ENCODE data around the gene OTUD1. TPM values are rescaled to one million over a fixed set of nuclear protein-coding genes. Genes with fewer than 3 reads are reported as not detected.

OTUD1 gene
- total RNA-seq, 2 donors from 2014 or later: 6.6 to 20.7 TPM

DNA sequence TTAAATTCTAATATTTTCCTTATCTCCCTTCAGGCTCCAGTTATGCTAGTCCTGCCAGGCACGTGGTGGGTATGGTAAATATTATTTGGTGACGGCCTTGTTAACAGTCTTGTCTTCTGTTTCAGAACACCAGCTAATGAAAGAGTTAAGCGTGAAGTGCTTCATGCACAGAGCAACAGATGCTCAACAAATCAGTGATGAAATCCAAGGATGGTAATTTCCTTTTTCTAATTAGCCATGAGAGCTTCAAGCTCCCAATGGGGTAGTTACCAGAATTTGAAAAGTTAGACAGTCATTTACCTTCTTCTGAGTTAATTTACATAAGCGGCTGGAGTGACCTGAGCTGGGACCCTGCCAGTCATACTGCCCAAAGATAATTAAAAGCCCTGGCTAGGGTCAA, 1.9 kb upstream of the OTUD1 start:
- Histone ChIP-seq H3K36me3 (no peaks in the 10 kb centered on the region), H3K9ac (ENCODE audit: low read depth in 2 of 2, low read length in 2 of 2) (no peak overlapping the region), H3K4me1 (peaks cover 7% of the 10 kb centered on the region), H3K4me3 (no peak overlapping the region), H3K27ac (no peak overlapping the region), H3K27me3 (no peaks in the 10 kb centered on the region), H3K9me3 (no peaks in the 10 kb centered on the region)
- intact Hi-C loops (cut with DNase I): no loop called here
- no peak for DNase-seq
- TF ChIP-seq, protein P1, sequence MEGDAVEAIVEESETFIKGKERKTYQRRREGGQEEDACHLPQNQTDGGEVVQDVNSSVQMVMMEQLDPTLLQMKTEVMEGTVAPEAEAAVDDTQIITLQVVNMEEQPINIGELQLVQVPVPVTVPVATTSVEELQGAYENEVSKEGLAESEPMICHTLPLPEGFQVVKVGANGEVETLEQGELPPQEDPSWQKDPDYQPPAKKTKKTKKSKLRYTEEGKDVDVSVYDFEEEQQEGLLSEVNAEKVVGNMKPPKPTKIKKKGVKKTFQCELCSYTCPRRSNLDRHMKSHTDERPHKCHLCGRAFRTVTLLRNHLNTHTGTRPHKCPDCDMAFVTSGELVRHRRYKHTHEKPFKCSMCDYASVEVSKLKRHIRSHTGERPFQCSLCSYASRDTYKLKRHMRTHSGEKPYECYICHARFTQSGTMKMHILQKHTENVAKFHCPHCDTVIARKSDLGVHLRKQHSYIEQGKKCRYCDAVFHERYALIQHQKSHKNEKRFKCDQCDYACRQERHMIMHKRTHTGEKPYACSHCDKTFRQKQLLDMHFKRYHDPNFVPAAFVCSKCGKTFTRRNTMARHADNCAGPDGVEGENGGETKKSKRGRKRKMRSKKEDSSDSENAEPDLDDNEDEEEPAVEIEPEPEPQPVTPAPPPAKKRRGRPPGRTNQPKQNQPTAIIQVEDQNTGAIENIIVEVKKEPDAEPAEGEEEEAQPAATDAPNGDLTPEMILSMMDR (IDR thresholded peaks at IDR 0.05): no peak

DNA sequence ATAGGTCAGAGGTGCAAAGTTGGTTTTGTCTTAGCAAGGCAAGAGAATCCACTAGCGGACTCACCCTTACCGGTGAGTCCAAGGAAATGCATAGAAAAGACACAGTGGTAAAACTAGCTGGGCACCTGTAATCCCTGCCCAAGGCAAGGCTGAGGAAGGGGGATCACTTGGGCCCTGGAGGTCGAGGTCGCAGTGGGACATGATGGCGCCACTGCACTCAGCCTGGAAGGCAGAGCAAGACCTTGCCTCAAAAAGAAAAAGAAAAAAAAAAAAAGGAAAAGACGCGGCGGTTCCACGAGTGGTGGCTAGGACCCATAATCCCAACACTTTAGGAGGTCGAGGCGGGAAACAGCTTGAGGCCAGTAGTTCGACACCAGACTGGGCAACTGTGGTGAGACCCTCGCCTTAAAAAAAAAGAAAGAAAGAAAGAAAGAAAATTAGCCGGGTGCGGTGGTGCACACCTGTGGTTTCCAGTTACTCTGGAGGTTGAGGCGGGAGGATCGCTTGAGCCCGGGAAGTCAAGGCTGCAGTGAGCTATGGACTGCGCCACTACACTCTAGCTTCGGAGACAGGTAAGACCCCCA, 820 bp upstream of the OTUD1 start:
- intact Hi-C loops (cut with DNase I): no loop called here
- H3K9ac ChIP-seq (ENCODE audit: low read depth in 2 of 2, low read length in 2 of 2): peak overlapping the region; percentile 52 to 77
- DNase-seq: no peak
- peak overlapping the region; percentile 76 for H3K27ac ChIP-seq
- peak overlapping the region; percentile 47 for H3K4me3 ChIP-seq
- no peaks in the 10 kb centered on the region for H3K9me3 ChIP-seq
- no peaks in the 10 kb centered on the region for H3K27me3 ChIP-seq
- H3K36me3 ChIP-seq: no peaks in the 10 kb centered on the region
- peaks cover 9% of the 10 kb centered on the region for H3K4me1 ChIP-seq
- TF ChIP-seq, protein P1 (IDR thresholded peaks at IDR 0.05): no peak

DNA sequence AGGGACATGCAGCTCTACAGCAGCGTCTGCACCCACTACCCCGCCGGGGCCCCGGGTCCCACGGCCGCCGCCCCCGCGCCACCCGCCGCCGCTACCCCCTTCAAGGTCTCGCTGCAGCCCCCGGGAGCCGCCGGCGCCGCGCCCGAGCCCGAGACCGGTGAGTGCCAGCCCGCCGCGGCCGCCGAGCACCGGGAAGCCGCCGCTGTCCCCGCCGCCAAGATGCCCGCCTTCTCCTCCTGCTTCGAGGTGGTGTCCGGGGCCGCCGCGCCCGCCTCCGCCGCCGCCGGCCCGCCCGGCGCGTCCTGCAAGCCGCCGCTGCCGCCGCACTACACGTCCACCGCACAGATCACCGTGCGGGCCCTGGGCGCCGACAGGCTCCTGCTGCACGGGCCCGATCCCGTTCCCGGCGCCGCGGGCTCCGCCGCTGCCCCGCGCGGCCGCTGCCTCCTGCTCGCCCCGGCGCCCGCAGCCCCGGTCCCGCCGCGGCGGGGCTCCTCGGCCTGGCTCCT, 631 bp downstream of the OTUD1 start:
- TF ChIP-seq, protein P1 (IDR thresholded peaks at IDR 0.05): no peak
- peak overlapping the region; percentile 90 for H3K4me3 ChIP-seq
- intact Hi-C loops (cut with DNase I): no loop called here
- H3K27ac ChIP-seq: peak overlapping the region; percentile 95
- peaks cover 11% of the 10 kb centered on the region for H3K4me1 ChIP-seq
- peak overlapping the region; percentile 46 to 88 for H3K9ac ChIP-seq (ENCODE audit: low read depth in 2 of 2, low read length in 2 of 2)
- no peaks in the 10 kb centered on the region for H3K27me3 ChIP-seq
- no peaks in the 10 kb centered on the region for H3K9me3 ChIP-seq
- no peak for DNase-seq
- H3K36me3 ChIP-seq: no peaks in the 10 kb centered on the region

DNA sequence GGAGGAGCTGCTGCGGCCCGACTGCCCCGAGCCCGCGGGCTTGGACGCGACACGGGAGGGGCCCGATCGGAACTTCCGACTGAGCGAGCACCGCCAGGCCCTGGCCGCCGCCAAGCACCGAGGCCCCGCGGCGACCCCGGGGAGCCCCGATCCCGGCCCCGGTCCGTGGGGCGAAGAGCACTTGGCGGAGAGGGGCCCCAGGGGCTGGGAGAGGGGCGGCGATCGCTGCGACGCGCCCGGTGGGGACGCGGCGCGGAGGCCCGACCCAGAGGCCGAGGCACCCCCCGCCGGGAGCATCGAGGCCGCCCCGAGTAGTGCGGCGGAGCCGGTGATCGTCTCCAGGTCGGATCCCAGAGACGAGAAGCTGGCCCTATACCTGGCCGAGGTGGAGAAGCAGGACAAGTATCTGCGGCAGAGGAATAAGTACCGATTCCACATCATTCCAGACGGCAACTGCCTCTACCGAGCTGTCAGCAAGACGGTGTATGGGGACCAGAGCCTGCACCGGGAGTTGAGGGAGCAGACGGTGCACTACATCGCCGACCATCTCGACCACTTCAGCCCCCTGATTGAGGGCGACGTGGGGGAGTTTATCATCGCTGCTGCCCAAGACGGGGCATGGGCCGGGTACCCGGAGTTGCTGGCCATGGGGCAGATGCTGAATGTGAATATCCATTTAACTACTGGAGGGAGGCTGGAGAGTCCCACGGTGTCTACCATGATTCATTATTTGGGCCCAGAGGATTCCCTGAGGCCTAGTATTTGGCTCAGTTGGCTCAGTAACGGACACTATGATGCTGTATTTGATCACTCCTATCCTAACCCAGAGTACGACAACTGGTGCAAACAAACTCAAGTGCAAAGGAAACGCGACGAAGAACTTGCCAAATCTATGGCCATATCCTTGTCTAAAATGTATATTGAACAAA, 1.4 kb downstream of the OTUD1 start:
- Histone ChIP-seq H3K4me3 (peak overlapping the region; percentile 90), H3K27ac (peak overlapping the region; percentile 95), H3K27me3 (no peaks in the 10 kb centered on the region), H3K36me3 (no peaks in the 10 kb centered on the region), H3K9me3 (no peaks in the 10 kb centered on the region), H3K4me1 (peaks cover 11% of the 10 kb centered on the region), H3K9ac (ENCODE audit: low read depth in 2 of 2, low read length in 2 of 2) (peak overlapping the region; percentile 85 to 88)
- peak; percentile 42 for DNase-seq
- intact Hi-C loops (cut with DNase I): no loop called here
- TF ChIP-seq, protein P1 (IDR thresholded peaks at IDR 0.05): no peak

DNA sequence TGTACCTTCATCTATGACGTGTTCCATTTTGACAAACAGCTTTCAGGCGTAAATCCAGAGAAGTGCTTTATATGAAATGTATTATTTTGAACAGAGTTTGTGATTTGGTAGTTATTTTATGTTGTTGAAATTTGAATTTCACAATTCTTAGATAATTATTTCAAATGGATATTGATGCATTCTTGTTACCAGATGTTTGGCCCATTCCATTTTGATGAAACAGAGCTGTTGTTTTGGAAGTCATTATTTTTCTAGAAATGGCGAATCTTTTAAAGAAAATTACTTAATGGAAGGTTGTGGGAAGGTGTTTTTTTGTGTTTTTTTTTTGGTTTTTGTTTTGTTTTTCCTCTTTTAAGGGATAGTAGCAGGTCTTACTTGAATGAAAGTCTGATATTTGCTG, 2.4 kb downstream of the OTUD1 start:
- H3K9ac ChIP-seq (ENCODE audit: low read depth in 2 of 2, low read length in 2 of 2): no peak overlapping the region
- TF ChIP-seq, protein P1 (IDR thresholded peaks at IDR 0.05): no peak
- intact Hi-C loops (cut with DNase I): no loop called here
- H3K36me3 ChIP-seq: no peaks in the 10 kb centered on the region
- H3K27me3 ChIP-seq: no peaks in the 10 kb centered on the region
- peak overlapping the region; percentile 90 for H3K4me3 ChIP-seq
- DNase-seq: no peak
- no peaks in the 10 kb centered on the region for H3K9me3 ChIP-seq
- H3K27ac ChIP-seq: no peak overlapping the region
- H3K4me1 ChIP-seq: peaks cover 11% of the 10 kb centered on the region
